Measurements from ENCODE around the gene TBX20. TPM values are rescaled to one million over a fixed set of nuclear protein-coding genes. Genes with fewer than 3 reads are reported as not detected.
A peak's percentile ranks its signal among the peaks of the same experiment; 100 is the strongest.

The TBX20 gene
- total RNA-seq, 1 donor from 2014 or later: 1.0 TPM

- Histone ChIP-seq H3K27me3 (ENCODE audit: control insufficient read depth in 3 of 3, insufficient read depth in 3 of 3, low read length in 3 of 3) (peaks cover 51 to 61% (median 59%) of the 10 kb centered on the region in 3 donors), H3K4me3 (ENCODE audit: low read length in 3 of 3) (no peak overlapping the region), H3K9me3 (ENCODE audit: control insufficient read depth in 3 of 3, low read length in 3 of 3) (no peaks in the 10 kb centered on the region), H3K9ac (ENCODE audit: low read depth in 1 of 3, low read length in 3 of 3) (no peak overlapping the region), H3K36me3 (ENCODE audit: control insufficient read depth in 3 of 3, insufficient read depth in 3 of 3, low read length in 3 of 3) (no peaks in the 10 kb centered on the region), H3K4me1 (ENCODE audit: control insufficient read depth in 3 of 3, insufficient read depth in 3 of 3, low read length in 3 of 3) (peaks cover 2 to 10% (median 5%) of the 10 kb centered on the region in 3 donors), H3K27ac (ENCODE audit: low read depth, low read length) (no peak overlapping the region)
Observed at GRCh38 chr7:35263396-35263795, 9.5 kb upstream of the TBX20 start.

- Histone ChIP-seq H3K36me3 (ENCODE audit: control insufficient read depth in 3 of 3, insufficient read depth in 3 of 3, low read length in 3 of 3) (no peaks in the 10 kb centered on the region), H3K27ac (ENCODE audit: low read depth, low read length) (no peak overlapping the region), H3K9ac (ENCODE audit: low read depth in 1 of 3, low read length in 3 of 3) (no peak overlapping the region), H3K4me1 (ENCODE audit: control insufficient read depth in 3 of 3, insufficient read depth in 3 of 3, low read length in 3 of 3) (peaks cover 6 to 10% (median 9%) of the 10 kb centered on the region in 3 donors), H3K27me3 (ENCODE audit: control insufficient read depth in 3 of 3, insufficient read depth in 3 of 3, low read length in 3 of 3) (peaks cover 67 to 77% (median 75%) of the 10 kb centered on the region in 3 donors), H3K9me3 (ENCODE audit: control insufficient read depth in 3 of 3, low read length in 3 of 3) (no peaks in the 10 kb centered on the region), H3K4me3 (ENCODE audit: low read length in 3 of 3) (peak overlapping the region in 2 of 3 donors; percentile 16 to 22)
Observed at GRCh38 chr7:35261476-35262285, 7.8 kb upstream of the TBX20 start.

- no peaks in the 10 kb centered on the region for H3K9me3 ChIP-seq (ENCODE audit: control insufficient read depth in 3 of 3, low read length in 3 of 3)
- no peaks in the 10 kb centered on the region for H3K36me3 ChIP-seq (ENCODE audit: control insufficient read depth in 3 of 3, insufficient read depth in 3 of 3, low read length in 3 of 3)
- H3K27me3 ChIP-seq (ENCODE audit: control insufficient read depth in 3 of 3, insufficient read depth in 3 of 3, low read length in 3 of 3): peaks cover 74 to 84% (median 81%) of the 10 kb centered on the region in 3 donors
- no peak overlapping the region for H3K27ac ChIP-seq (ENCODE audit: low read depth, low read length)
- peak overlapping the region in 1 of 3 donors; percentile 22 for H3K4me3 ChIP-seq (ENCODE audit: low read length in 3 of 3)
- H3K4me1 ChIP-seq (ENCODE audit: control insufficient read depth in 3 of 3, insufficient read depth in 3 of 3, low read length in 3 of 3): peaks cover 6 to 10% (median 9%) of the 10 kb centered on the region in 3 donors
- no peak overlapping the region for H3K9ac ChIP-seq (ENCODE audit: low read depth in 1 of 3, low read length in 3 of 3)
Observed at GRCh38 chr7:35261041-35261440, 7.1 kb upstream of the TBX20 start.

GRCh38 chr7:35260246-35260645, 6.3 kb upstream of the TBX20 start:
- no peak overlapping the region for H3K27ac ChIP-seq (ENCODE audit: low read depth, low read length)

GRCh38 chr7:35259523-35259908, 5.6 kb upstream of the TBX20 start:
- Histone ChIP-seq H3K9me3 (ENCODE audit: control insufficient read depth in 3 of 3, low read length in 3 of 3) (no peaks in the 10 kb centered on the region), H3K4me1 (ENCODE audit: control insufficient read depth in 3 of 3, insufficient read depth in 3 of 3, low read length in 3 of 3) (peaks cover 6 to 11% (median 10%) of the 10 kb centered on the region in 3 donors), H3K9ac (ENCODE audit: low read depth in 1 of 3, low read length in 3 of 3) (no peak overlapping the region), H3K4me3 (ENCODE audit: low read length in 3 of 3) (no peak overlapping the region), H3K36me3 (ENCODE audit: control insufficient read depth in 3 of 3, insufficient read depth in 3 of 3, low read length in 3 of 3) (no peaks in the 10 kb centered on the region), H3K27ac (ENCODE audit: low read depth, low read length) (no peak overlapping the region), H3K27me3 (ENCODE audit: control insufficient read depth in 3 of 3, insufficient read depth in 3 of 3, low read length in 3 of 3) (peaks cover 84 to 93% (median 91%) of the 10 kb centered on the region in 3 donors)

More at GRCh38 chr7:35260246-35260645, 6.3 kb upstream of the TBX20 start:
- H3K36me3 ChIP-seq (ENCODE audit: control insufficient read depth in 3 of 3, insufficient read depth in 3 of 3, low read length in 3 of 3): no peaks in the 10 kb centered on the region
- H3K27me3 ChIP-seq (ENCODE audit: control insufficient read depth in 3 of 3, insufficient read depth in 3 of 3, low read length in 3 of 3): peaks cover 81 to 92% (median 87%) of the 10 kb centered on the region in 3 donors
- H3K4me1 ChIP-seq (ENCODE audit: control insufficient read depth in 3 of 3, insufficient read depth in 3 of 3, low read length in 3 of 3): peaks cover 6 to 10% (median 9%) of the 10 kb centered on the region in 3 donors
- no peaks in the 10 kb centered on the region for H3K9me3 ChIP-seq (ENCODE audit: control insufficient read depth in 3 of 3, low read length in 3 of 3)
- no peak overlapping the region for H3K4me3 ChIP-seq (ENCODE audit: low read length in 3 of 3)
- H3K9ac ChIP-seq (ENCODE audit: low read depth in 1 of 3, low read length in 3 of 3): no peak overlapping the region

- H3K27ac ChIP-seq (ENCODE audit: low read depth, low read length): no peak overlapping the region
- H3K27me3 ChIP-seq (ENCODE audit: control insufficient read depth in 3 of 3, insufficient read depth in 3 of 3, low read length in 3 of 3): peaks cover 89 to 96% (median 94%) of the 10 kb centered on the region in 3 donors
- H3K4me3 ChIP-seq (ENCODE audit: low read length in 3 of 3): no peak overlapping the region
Observed at GRCh38 chr7:35258868-35259522, 5.1 kb upstream of the TBX20 start.

GRCh38 chr7:35258125-35258867, 4.4 kb upstream of the TBX20 start:
- no peak overlapping the region for H3K4me3 ChIP-seq (ENCODE audit: low read length in 3 of 3)
- H3K27ac ChIP-seq (ENCODE audit: low read depth, low read length): no peak overlapping the region

More at GRCh38 chr7:35258868-35259522, 5.1 kb upstream of the TBX20 start:
- H3K9ac ChIP-seq (ENCODE audit: low read depth in 1 of 3, low read length in 3 of 3): no peak overlapping the region
- H3K9me3 ChIP-seq (ENCODE audit: control insufficient read depth in 3 of 3, low read length in 3 of 3): no peaks in the 10 kb centered on the region
- H3K4me1 ChIP-seq (ENCODE audit: control insufficient read depth in 3 of 3, insufficient read depth in 3 of 3, low read length in 3 of 3): peaks cover 6 to 15% (median 12%) of the 10 kb centered on the region in 3 donors
- no peaks in the 10 kb centered on the region for H3K36me3 ChIP-seq (ENCODE audit: control insufficient read depth in 3 of 3, insufficient read depth in 3 of 3, low read length in 3 of 3)

GRCh38 chr7:35257251-35258124, 3.6 kb upstream of the TBX20 start:
- no peaks in the 10 kb centered on the region for H3K36me3 ChIP-seq (ENCODE audit: control insufficient read depth in 3 of 3, insufficient read depth in 3 of 3, low read length in 3 of 3)
- no peak overlapping the region for H3K9ac ChIP-seq (ENCODE audit: low read depth in 1 of 3, low read length in 3 of 3)
- peak overlapping the region in 2 of 3 donors; percentile 26 to 35 for H3K4me3 ChIP-seq (ENCODE audit: low read length in 3 of 3)
- no peak overlapping the region for H3K27ac ChIP-seq (ENCODE audit: low read depth, low read length)
- H3K27me3 ChIP-seq (ENCODE audit: control insufficient read depth in 3 of 3, insufficient read depth in 3 of 3, low read length in 3 of 3): peaks cover 92 to 100% (median 97%) of the 10 kb centered on the region in 3 donors
- peaks cover 7 to 22% (median 17%) of the 10 kb centered on the region in 3 donors for H3K4me1 ChIP-seq (ENCODE audit: control insufficient read depth in 3 of 3, insufficient read depth in 3 of 3, low read length in 3 of 3)
- no peaks in the 10 kb centered on the region for H3K9me3 ChIP-seq (ENCODE audit: control insufficient read depth in 3 of 3, low read length in 3 of 3)

More at GRCh38 chr7:35258125-35258867, 4.4 kb upstream of the TBX20 start:
- H3K36me3 ChIP-seq (ENCODE audit: control insufficient read depth in 3 of 3, insufficient read depth in 3 of 3, low read length in 3 of 3): no peaks in the 10 kb centered on the region
- peaks cover 7 to 22% (median 17%) of the 10 kb centered on the region in 3 donors for H3K4me1 ChIP-seq (ENCODE audit: control insufficient read depth in 3 of 3, insufficient read depth in 3 of 3, low read length in 3 of 3)
- H3K27me3 ChIP-seq (ENCODE audit: control insufficient read depth in 3 of 3, insufficient read depth in 3 of 3, low read length in 3 of 3): peaks cover 89 to 97% (median 94%) of the 10 kb centered on the region in 3 donors
- H3K9ac ChIP-seq (ENCODE audit: low read depth in 1 of 3, low read length in 3 of 3): no peak overlapping the region
- no peaks in the 10 kb centered on the region for H3K9me3 ChIP-seq (ENCODE audit: control insufficient read depth in 3 of 3, low read length in 3 of 3)

Data from skeletal muscle tissue (tissue), 4 donors.